ENCODE data around the gene FER.

The FER gene

DNA sequence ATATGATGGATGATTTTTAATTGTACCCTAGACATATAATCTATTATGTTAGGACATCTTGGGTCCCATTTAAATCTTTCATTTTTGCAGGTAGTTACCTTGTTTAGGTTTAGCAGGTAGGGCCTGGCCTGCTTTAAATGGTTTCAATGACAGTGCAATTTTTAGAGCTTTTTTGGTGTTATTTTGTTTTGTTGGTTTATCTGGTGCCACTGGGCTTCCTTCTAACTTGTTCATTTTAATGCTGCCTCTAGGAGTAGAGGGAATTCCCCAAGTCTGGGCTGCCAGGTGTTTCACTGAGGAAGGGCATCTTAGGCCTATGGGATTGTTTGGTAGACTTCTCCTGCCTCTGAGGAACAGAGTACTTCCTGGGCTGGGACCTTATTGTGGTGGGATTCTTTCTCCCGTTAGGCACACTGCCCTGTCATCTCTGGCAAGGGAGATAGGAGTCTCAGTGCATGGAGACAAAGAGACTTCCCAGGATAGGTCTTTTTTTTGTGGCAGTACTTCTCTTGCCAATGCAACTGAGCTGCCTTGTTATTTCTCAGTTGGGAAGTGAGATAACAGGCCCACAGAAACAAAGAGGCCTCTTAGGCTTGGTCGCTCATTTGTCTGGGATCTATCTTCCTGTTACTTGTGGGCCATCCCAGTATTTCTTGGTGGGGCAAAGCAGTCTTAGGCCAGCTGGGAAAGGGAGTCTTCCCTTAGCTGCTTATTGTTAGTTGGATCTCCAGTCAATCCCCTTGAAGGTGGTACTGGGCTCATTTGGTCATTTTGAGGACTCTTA, 282.9 kb downstream of the FER start:
- H3K4me3 ChIP-seq (replicated peaks; ENCODE audit: low read depth, low read length): no peak overlapping the region

GRCh38 chr5:109034306-109034705, 286.6 kb downstream of the FER start:
- DNase-seq (ENCODE audit: low read depth): no peak
- H3K4me3 ChIP-seq (replicated peaks; ENCODE audit: low read depth, low read length): no peak overlapping the region
- TF ChIP-seq CTCF (IDR thresholded peaks at IDR 0.05; ENCODE audit: low read length, missing control alignments): no peak

More for the DNA sequence above, 282.9 kb downstream of the FER start:
- no peak for TF ChIP-seq CTCF (IDR thresholded peaks at IDR 0.05; ENCODE audit: low read length, missing control alignments)
- DNase-seq (ENCODE audit: low read depth): no peak

GRCh38 chr5:109035436-109035835, 287.7 kb downstream of the FER start:
- no peak for TF ChIP-seq CTCF (IDR thresholded peaks at IDR 0.05; ENCODE audit: low read length, missing control alignments)
- no peak for DNase-seq (ENCODE audit: low read depth)

GRCh38 chr5:109038209-109038840, 290.6 kb downstream of the FER start:
- peak; percentile 62 for DNase-seq (ENCODE audit: low read depth)
- TF ChIP-seq CTCF (IDR thresholded peaks at IDR 0.05; ENCODE audit: low read length, missing control alignments): no peak
- no peak overlapping the region for H3K4me3 ChIP-seq (replicated peaks; ENCODE audit: low read depth, low read length)

More at GRCh38 chr5:109035436-109035835, 287.7 kb downstream of the FER start:
- H3K4me3 ChIP-seq (replicated peaks; ENCODE audit: low read depth, low read length): no peak overlapping the region

GRCh38 chr5:109041317-109041716, 293.6 kb downstream of the FER start:
- H3K4me3 ChIP-seq (replicated peaks; ENCODE audit: low read depth, low read length): no peak overlapping the region
- no peak for TF ChIP-seq CTCF (IDR thresholded peaks at IDR 0.05; ENCODE audit: low read length, missing control alignments)
- DNase-seq (ENCODE audit: low read depth): no peak

DNA sequence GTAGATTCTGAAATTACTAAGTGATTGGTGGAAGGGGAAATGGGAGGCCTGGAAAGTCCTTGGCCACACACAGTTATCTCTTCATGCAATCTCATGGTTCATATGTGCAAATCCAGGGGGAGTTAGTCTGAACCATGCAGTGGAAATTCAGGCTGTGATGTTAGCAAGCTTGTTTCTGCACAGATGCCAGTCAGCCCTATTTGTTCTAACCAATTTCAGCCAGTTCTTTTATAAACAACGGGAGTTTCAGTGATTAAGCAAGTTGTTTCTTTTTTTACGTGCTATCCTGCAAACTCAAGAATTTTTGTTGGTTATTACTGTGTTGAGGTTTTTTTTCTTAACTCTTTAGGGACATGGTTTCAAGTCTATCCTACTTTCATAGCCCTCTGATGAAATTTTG, 298.0 kb downstream of the FER start:
- no peak overlapping the region for H3K4me3 ChIP-seq (replicated peaks; ENCODE audit: low read depth, low read length)
- no peak for TF ChIP-seq CTCF (IDR thresholded peaks at IDR 0.05; ENCODE audit: low read length, missing control alignments)
- no peak for DNase-seq (ENCODE audit: low read depth)

All from fibroblast of pulmonary artery (primary cell).